ENCODE data around the gene GNAL.

Gene GNAL

GRCh38 chr18:11831921-11832320 lies 142.9 kb downstream of the GNAL start:
- TF ChIP-seq CTCF (IDR thresholded peaks at IDR 0.05; ENCODE audit: low read depth, low read length), result no peak
- DNase-seq (ENCODE audit: extremely low read depth, low read depth), result no peak

DNA sequence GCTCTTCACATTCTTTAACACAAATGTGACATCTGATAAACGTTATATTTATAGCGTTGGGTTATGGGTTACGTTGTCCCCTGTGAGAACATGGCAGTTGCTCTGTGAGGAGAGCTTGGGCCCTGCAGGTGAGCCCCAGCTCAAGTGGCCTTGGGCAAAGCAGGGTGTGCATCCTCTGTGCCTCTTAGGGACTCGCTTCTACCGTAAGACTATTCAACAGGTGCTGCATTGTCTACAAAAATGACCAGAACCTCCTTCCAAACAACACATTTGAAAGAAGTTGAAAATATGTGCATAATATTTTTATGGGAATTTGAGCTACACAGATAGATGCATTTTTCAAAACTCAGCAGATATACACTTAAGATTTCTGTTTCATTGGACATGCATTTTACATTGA lies 145.7 kb downstream of the GNAL start:
- DNase-seq (ENCODE audit: extremely low read depth, low read depth), result no peak

GRCh38 chr18:11839556-11839955 lies 150.5 kb downstream of the GNAL start:
- DNase-seq (ENCODE audit: extremely low read depth, low read depth), result no peak
- no peak for TF ChIP-seq CTCF (IDR thresholded peaks at IDR 0.05; ENCODE audit: low read depth, low read length)

More for the DNA sequence above, 145.7 kb downstream of the GNAL start:
- no peak for TF ChIP-seq CTCF (IDR thresholded peaks at IDR 0.05; ENCODE audit: low read depth, low read length)

- TF ChIP-seq CTCF (IDR thresholded peaks at IDR 0.05; ENCODE audit: low read depth, low read length), result no peak
- no peak for DNase-seq (ENCODE audit: extremely low read depth, low read depth)
Measured at GRCh38 chr18:11840493-11840892, 151.4 kb downstream of the GNAL start.

DNA sequence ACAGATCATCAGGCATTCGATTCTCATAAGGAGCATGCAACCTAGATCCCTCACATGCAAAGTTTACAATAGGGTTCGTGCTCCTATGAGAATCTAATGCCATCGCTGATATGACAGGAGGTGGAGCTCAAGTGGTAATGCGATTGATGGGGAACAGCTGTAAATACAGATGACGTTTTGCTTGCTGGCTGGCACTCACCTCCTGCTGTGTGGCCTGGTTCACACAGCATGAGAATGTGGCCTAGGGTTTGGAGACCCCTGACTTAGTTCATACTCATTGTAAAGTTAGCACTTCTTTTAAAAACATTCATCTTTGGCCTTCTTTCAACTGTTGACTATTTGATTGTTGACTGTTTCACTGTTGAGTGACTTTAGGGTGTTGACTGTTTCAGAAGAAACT lies 153.5 kb downstream of the GNAL start:
- no peak for TF ChIP-seq CTCF (IDR thresholded peaks at IDR 0.05; ENCODE audit: low read depth, low read length)

GRCh38 chr18:11844436-11844835 lies 155.4 kb downstream of the GNAL start:
- DNase-seq (ENCODE audit: extremely low read depth, low read depth), result no peak
- TF ChIP-seq CTCF (IDR thresholded peaks at IDR 0.05; ENCODE audit: low read depth, low read length), result no peak

More for the DNA sequence above, 153.5 kb downstream of the GNAL start:
- no peak for DNase-seq (ENCODE audit: extremely low read depth, low read depth)

DNA sequence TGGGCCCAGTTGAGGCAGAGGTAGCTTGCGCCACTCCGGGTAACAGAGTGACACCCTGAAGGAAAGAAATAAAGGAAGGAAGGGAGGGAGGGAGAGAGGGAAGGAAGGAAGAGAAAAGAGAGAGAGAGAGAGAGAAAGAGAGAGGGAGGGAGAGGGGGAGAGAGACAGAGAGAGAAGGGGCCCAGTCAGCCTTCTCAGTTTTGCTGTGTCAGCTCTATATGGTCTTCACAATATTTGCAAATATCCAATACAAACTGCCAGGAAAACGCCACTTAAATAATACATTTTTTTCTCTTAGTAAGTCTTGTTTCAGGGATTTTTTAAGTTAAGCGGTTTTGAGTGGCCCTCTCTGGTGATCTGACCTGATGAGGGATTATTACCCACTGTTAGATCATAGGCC lies 156.6 kb downstream of the GNAL start:
- TF ChIP-seq CTCF (IDR thresholded peaks at IDR 0.05; ENCODE audit: low read depth, low read length), result no peak

More for the DNA sequence above, 156.6 kb downstream of the GNAL start:
- no peak for DNase-seq (ENCODE audit: extremely low read depth, low read depth)
